GM23338 (cell line): ENCODE data around the gene SIGLEC6.

Experiments used
- CREB1 ChIP-seq: fragments of 250-450 bp; sonication (Bioruptor Pico); IDR thresholded peaks from 2 replicates; pipeline ENCODE4 v1.5.0; 2020; ENCODE audit warnings: low read depth, mild to moderate bottlenecking, moderate library complexity
- EZH2 ChIP-seq: fragments of 200-600 bp; sonication (generic); IDR thresholded peaks from one replicate; pipeline ENCODE4 v1.8.0; 2017; ENCODE audit warnings: antibody characterized with exemption, mild to moderate bottlenecking, low read depth; ENCODE audit not compliant: unreplicated experiment
- EZH2phosphoT487 ChIP-seq: fragments of 200-600 bp; sonication (generic); IDR thresholded peaks from one replicate; pipeline ENCODE4 v1.8.1; 2018; ENCODE audit warnings: antibody characterized with exemption; ENCODE audit not compliant: unreplicated experiment
- JUNB ChIP-seq: IDR thresholded peaks from one replicate; pipeline ENCODE4 v1.6.1; 2016; ENCODE audit warnings: antibody characterized with exemption; ENCODE audit not compliant: unreplicated experiment
- POLR2AphosphoS5 ChIP-seq: IDR thresholded peaks from 2 replicates; pipeline ENCODE4 v1.6.1; 2016; ENCODE audit warnings: antibody characterized with exemption, low read depth
- ZNF114 ChIP-seq: fragments of 250-450 bp; sonication (Bioruptor Pico); IDR thresholded peaks from 2 replicates; pipeline ENCODE4 v1.5.0; 2020; ENCODE audit warnings: mild to moderate bottlenecking, moderate library complexity
- TF ChIP-seq, protein P1 (sequence below), 2 experiments: fragments of 200-600 bp in 1 of 2; sonication (generic) in 1 of 2; conservative IDR thresholded peaks; 2 replicates each; pipeline versions ENCODE4 v1.5.1 to v1.6.1; 2016 to 2017; ENCODE audit warnings: antibody characterized with exemption in 2 of 2, low read depth in 2 of 2, mild to moderate bottlenecking in 2 of 2, moderate library complexity in 1 of 2

- TF ChIP-seq POLR2AphosphoS5: peak; percentile 65
- TF ChIP-seq, protein P1, sequence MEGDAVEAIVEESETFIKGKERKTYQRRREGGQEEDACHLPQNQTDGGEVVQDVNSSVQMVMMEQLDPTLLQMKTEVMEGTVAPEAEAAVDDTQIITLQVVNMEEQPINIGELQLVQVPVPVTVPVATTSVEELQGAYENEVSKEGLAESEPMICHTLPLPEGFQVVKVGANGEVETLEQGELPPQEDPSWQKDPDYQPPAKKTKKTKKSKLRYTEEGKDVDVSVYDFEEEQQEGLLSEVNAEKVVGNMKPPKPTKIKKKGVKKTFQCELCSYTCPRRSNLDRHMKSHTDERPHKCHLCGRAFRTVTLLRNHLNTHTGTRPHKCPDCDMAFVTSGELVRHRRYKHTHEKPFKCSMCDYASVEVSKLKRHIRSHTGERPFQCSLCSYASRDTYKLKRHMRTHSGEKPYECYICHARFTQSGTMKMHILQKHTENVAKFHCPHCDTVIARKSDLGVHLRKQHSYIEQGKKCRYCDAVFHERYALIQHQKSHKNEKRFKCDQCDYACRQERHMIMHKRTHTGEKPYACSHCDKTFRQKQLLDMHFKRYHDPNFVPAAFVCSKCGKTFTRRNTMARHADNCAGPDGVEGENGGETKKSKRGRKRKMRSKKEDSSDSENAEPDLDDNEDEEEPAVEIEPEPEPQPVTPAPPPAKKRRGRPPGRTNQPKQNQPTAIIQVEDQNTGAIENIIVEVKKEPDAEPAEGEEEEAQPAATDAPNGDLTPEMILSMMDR (conservative IDR thresholded peaks at IDR 0.05; ENCODE audit: low read depth in 2 of 2): no peak
- TF ChIP-seq EZH2: no peak
- no peak for TF ChIP-seq JUNB
- no peak for TF ChIP-seq EZH2phosphoT487
- TF ChIP-seq ZNF114 (CRISPR knock-in tag): no peak
- no peak for TF ChIP-seq CREB1 (CRISPR knock-in tag)
Observed at GRCh38 chr19:51570962-51571575, 39.6 kb upstream of the SIGLEC6 start, which contains the start of gene ZNF175.
